Activated T-cell treated with anti-CD3 and anti-CD28 coated beads for 4 hours (primary cell): Measurements from ENCODE around the gene STXBP6.
"Not testable (repeated sequence)": the region's sequence is repeated elsewhere in the genome, so short reads cannot be mapped to it uniquely, and the experiment has no call there.

Experiments
- DNase-seq: peaks from one replicate; pipeline ENCODE4 v3.0.0-alpha.2; 2020

The STXBP6 gene

DNA sequence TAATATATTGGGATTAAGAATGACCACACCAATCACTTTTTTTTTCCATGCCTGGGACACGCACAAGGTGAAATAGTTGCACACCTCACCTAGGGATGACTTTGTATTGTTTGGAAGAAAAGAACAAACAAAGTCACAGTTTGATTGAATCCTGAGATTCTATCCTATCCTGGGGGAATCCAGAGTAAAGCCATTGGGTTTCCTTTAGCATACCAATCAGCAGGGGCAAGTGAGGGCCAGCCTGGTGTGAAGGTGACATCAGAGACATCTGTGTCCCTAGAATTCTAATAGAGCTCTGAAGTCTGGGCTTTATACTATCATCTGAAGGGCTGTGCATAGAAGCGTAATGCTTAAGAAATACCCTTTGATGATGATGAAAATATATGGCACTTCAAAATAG lies 199.9 kb downstream of the STXBP6 start:
- no peak for DNase-seq

DNA sequence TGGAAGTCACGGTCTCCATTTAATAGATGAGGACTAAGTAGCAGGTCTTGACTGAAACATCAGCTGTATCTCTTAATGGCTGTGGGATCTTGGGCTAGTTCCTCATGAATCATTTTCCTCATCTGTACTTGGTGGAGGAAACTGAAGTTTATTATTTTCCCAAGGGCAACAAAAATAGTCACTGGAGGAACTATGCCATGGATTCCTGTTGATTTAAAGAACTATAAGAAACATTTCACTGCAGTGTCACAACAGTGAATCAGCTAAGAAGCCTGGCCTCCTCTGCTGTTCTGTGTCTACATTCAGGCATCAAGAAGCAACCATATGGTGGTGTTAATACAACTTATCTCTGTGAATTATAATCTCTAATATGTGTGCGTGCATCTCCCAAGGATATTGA lies 200.5 kb downstream of the STXBP6 start:
- DNase-seq, result no peak

DNA sequence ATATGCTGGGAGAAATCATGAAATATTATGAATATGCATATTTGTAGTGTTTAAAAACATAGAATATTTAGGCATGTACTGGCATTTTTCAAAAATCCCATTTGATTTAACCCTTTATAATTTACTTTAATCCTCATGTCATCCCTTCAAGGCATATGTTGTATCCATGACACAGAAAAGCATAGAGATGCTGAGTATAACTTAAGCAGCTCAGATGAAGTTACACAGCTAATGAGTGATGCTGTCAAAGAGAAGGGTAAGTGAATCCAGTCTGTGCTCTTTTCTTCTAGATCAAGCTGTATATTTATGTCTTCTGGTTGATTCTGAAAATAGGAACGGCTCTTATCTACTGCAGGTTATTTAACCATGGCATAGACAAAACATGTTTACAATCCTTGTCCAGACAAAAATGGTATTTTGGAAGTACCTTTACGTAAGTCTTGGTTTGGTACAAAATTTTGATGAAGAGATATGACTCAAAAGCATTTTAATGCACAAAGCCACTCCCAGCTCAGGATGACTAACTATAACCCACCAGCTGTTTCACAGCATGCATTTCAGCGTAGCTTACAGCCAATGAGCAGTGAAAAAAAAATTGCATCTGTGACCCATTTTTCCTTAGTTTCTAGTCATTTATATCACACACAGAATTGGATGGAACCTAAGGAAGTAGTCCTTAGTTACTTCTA lies 201.7 kb downstream of the STXBP6 start:
- DNase-seq, result no peak

DNA sequence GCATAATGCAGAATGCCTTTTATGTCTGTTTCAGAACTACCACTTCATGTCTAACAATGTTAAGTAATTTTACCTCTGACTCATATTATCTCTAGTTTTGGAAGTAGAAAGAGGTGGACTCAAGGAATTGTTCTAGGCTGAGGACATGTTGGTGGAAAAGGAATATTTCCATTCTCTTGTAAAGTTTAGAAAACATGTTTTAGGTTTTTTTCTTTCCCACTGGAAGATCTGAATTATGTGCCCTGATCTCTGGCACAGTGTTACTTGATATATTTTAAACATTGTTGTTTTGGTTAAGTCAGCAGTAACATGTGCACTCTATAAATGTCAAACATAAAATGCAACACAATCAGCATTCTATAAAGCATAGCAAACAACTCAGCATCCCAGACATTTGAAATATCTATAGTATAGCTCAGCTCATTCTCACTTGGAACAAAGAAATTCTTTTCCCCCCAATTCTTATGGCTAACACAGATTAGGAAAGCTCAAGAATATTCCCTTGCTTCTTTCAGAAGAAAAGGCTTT lies 202.3 kb downstream of the STXBP6 start:
- no peak for DNase-seq

DNA sequence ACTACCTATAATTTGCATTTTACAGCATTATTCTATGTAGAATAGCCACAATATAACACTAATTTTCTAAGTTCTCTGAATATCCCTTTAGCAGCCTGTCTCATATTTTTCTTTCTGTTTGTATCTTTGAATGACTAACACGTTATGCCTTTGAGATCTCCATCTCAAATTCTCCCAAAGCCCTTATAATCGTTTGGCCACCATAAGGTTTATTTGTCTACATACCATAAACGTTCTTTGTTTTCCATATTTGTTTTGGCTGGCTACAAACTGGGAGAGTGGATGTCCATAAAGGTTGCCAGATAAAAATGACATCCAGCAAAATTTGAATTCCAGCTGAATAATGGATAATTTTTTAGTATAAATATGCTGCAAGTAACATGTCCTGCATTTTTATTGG lies 203.7 kb downstream of the STXBP6 start:
- DNase-seq, result no peak

DNA sequence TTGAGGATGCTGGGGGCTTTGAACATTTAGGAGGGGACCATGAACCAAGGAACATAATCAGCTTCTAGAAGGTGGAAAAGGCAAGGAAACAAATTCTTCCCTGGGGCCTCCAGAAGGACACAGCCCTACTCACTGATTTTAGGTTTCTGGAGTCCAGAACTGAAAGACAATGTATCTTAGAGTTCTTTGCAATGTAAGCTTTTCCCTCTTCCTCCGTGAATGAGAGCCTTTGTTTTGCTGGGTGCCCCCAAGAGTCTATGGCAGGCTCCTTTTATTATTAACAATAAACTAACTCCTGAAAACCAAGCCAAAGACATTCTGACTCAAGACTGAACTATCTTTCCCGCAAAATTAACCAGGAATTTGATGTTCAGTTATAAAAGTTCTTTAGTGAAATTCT lies 204.1 kb downstream of the STXBP6 start:
- no peak for DNase-seq

DNA sequence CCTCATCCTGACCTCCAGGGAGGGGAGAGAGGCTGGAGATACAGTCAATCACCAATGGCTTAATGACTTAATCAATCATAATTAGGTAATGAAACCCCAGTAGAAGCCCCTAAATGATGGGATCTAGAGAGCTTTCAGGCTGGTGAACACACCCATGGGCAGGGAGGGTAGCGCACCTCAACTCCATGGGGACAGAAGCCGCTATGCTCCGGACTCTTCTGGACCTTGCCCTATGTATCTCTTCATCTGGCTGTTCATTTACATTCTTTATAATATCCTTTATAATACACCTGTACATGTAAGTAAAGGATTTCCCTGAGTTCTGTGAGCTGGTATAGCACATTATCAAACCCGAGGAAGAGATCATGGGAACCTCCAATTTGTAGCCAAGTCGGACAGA lies 205.9 kb downstream of the STXBP6 start:
- DNase-seq, result no peak

DNA sequence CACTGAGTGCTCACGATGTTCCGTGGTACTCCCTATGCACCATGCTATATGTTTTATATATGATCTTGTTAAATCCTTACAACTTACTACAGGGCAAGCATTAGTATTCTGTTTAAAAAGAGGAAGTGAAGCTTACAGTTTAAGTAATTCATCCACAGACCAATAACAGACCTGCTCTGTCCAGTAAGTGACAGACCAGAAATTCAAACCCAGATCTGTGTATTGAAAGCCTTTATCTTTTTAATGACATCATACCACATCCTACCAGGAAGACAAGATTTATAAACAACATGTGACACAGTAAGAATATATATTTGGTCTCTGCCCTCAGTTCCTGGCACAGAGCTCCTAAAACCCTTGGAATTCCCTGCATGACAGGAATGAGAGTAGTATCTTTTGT lies 206.5 kb downstream of the STXBP6 start:
- no peak for DNase-seq

DNA sequence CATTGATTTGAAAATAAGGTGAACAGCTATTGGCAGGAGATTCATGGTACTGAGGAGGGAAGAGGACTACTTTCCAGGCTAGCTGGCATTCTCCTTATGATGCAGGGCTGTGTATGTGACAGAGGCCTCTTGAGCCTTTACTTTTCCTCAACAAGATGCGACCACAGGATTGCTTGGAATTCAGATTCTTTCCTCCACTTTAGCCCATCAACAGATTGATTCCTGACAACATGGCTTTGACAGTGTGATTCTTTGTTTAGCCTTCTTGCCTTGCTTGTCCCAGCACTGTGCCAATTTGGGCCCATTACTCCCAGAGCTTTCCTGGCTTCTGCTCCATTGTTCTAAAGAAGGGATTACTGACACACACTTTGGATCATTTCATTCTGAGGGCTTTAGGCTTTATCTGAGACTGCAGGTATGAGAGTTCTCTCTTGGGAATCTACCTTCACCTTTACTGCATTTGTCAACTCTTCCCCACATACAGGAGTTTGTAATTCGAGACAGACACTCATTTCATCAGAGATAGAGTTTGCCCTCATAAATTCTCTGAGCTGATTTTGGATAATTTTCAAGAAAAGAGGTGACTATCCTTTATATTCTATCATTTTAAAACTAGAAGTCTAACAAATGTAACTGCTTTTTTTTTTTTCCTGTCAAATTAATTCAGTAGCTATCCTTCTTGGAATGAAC lies 209.6 kb downstream of the STXBP6 start:
- no peak for DNase-seq

DNA sequence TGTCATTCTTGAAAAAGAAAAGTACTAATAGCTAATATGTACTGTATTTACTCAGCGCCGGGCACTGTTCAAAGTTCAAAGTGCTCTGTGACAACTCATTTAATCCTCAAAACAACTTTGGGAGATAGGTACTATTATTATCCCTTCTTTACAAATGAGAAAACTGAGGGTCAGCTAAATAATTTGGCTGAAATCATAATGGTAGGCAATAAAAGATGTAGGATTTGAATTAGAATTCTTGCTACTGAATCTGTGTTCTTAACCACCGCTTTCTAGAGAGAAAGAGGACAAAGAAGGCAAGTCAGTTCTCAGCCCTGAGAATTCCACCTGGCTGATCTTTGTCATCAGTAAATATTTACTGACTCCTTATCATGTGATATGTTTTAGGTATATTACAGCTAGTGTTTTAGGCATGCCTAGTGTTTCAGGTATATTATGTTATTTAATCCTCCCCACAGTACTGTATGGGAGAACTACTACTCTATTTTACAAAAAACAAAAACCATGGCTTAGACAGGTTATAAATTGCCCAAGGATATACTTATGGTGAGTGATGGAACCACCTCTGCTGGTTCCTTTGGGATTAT lies 210.2 kb downstream of the STXBP6 start:
- DNase-seq, result no peak

DNA sequence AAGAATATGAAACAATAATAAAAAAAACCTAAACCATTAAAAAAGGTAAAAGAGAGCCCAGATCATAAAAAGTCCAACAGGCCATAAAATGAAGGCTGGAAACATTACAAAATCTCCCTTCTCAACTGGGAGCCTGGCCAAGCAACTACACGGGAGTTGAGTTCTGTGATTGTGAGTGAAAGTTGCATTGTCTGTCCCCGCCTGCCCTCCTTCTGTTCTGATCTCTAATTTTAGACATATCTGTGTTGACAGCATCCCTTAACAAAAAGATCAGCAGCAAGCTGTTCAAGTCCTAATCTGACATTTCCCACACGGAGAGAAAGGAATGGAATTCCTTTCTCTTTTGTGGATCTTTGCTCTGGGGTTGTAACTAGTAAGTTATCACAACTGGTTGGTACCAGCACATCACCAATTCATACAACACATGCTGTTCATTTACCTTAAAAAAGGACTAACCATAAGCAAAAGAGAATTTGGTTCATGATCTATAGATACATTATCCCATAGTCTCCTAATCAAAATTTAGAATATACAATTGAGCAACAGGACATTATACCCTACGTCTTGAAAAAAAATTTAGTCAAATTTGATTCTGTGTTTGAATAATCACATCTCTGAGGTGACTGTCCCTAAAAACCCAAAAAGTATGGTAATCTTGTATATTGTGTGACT lies 210.9 kb downstream of the STXBP6 start:
- DNase-seq, result no peak

DNA sequence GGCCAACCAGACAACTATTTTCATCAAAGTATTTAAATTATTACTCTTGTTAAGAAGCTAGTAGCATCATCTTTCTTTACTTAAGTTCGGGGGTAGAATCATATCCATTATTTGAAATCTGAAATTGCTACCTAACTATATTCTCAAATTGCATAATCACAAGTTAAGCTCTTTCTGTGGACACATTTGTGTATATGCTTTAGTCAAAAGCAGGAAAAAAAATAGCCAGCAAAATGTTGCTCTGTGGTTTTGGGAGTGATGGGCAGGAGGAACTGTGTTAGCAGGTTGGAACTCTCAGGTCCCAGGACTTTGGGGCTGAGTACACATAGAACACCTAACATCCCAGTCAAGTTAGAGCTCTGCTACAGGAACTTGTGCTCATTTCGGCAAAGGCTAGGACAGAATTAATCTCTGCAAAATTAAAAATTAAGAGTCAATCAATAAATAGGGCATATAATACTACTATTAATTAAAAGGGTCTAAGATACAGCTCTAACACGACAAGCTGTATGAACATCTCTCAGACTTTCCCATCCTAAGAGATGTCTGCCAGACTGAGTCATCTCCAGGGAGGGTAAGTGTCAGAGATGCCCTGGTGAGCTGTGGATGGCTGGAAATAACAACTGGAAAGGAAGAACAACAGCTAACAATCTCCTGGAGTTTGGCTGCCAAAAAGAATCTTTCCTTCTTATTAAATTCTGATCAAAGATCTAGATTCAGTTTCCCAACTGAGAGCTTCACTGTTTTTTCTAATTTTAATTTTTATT lies 212.5 kb downstream of the STXBP6 start:
- no peak for DNase-seq

DNA sequence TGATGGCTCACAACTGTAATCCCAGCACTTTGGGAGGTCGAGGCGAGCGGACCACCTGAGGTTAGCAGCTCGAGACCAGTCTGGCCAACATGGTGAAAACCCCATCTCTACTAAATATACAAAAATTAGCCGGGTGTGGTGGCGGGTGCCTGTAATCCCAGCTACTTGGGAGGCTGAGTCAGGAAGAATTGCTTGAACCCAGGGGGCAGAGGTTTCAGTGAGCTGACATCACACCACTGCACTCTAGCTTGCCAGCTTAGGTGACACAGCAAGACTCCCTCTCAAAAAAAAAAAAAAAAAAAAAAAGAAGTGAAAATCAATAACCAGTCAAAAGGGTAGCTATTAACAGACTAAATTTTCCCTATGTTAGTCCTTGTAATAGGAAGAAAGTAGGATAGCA lies 213.6 kb downstream of the STXBP6 start:
- DNase-seq, result not testable (repeated sequence)

DNA sequence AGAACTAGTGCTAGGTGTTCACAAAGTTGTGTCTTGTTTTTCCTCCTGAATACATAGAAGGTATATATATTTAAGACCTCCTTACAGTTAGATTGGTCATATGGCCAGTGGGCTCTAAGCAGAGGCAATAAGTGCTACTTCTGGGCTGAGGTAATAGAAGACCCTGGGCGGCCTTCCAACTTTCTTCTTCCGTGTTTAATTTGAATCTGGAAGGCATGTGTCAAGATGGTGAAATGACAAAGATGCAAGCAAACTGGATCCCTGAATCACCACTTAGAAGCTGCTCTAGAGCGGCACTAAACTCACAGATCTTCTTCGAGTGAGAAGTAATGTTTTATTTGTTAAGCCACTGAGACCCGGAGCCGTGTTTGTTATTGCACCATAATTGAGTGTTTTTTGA lies 215.0 kb downstream of the STXBP6 start:
- DNase-seq, result no peak

DNA sequence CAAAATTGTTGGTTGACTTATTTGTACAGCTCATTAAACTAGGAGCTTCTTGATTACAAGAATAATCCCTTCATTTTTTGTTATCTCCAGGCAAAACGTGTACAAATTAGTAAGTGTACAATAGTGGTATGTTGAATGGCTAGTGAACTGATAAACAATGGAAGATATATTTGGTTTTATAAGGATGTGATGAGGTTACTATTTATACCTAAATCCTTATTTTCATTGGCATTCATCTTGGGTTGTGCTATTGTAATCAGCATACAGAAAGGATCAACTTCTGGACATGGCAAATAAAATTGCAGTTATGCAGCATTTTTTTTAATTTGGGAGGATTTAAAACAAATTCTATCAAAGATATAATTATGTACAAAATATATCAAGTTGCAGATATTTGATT lies 216.6 kb downstream of the STXBP6 start:
- DNase-seq, result no peak

DNA sequence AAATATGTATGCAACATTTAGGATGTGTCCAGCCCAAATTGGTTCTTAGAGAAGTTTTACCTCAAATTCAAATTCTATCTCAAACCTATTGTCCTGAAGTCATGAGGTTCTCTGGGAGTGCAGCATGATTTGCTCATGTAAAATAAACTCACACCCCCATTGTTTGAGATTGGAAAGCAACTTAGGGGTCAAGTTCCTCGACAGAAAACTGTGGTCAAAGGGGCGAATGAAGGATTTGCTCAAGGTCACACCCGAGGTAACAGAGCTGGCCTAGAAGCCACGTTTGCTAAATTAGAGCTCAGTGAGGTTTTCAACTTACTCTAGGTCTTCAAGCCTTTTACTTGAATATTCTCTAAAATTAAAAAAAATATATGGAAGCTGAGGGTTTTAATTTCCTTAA lies 218.3 kb downstream of the STXBP6 start:
- no peak for DNase-seq

DNA sequence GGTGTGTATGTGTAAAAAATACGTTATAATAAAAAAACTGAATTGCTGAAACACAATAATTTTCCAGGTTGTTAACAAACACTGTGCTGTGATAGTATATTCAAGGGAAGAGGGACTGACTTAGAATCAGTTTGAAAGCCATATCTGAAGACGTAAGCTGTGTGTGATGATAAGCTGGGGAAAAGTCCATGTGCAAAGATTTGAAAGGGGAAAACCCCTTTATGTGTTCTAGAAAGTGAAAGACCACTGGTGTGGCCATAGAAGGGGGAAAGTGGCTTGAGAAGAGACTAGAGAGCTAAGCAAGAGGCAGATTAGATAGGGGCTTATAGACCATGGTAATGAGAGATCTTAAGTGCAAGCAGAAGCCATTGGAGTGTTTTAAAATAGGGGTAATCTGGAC lies 220.1 kb downstream of the STXBP6 start:
- DNase-seq, result no peak

DNA sequence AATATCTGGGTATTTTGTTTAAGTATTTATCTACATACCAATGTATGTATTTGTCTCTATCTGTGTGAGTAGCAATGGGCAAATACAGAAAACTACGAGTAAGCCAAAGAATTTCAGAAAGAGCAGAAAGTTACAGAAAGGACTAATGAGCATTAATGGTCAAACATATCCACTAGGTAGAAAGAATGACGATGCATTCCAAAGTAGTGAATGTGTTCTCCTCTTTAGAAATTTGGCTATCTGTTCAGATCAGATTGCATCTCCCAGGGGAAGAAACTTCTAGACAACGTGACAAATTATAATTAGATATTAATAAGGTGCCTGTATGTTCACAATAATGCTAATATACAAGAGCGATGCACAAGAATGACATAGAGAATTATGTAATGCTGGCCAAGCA lies 221.5 kb downstream of the STXBP6 start:
- no peak for DNase-seq

DNA sequence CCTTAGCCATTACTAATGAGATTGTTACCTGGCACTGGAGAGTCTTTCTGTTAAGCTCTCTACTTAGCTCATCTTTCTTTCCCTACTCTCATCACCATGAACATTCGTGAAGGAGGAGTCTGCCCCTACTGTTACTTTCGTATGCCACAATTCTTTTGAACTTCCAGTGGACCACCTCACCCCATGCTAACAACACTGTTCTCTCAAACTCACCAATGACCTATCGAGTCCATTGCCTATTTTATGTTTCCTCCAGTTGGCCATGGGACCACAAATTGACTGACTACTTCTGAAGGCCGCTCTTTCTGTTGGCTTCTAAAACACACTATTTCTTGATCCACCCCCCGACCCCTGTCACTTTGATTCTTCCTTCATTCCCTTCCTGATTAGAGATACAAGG lies 223.6 kb downstream of the STXBP6 start:
- DNase-seq, result no peak

DNA sequence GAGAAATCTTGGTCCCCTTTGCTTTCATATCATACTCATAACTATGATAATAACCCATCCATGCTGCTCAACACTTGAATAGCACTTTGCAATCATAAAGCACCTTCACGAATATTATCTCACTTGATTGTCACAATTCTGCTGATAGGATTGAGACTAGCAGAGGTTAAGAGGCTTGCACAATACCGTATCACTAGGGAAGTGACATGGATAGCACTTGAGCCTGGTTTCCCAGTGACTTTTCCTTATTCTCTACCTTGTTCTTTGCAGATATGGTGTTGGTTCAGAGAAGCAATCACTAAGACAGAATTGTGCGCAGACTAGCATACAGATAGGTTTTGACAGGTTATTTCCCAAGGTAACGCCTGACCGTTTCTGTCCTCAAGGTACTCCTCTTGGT lies 229.3 kb downstream of the STXBP6 start:
- no peak for DNase-seq

DNA sequence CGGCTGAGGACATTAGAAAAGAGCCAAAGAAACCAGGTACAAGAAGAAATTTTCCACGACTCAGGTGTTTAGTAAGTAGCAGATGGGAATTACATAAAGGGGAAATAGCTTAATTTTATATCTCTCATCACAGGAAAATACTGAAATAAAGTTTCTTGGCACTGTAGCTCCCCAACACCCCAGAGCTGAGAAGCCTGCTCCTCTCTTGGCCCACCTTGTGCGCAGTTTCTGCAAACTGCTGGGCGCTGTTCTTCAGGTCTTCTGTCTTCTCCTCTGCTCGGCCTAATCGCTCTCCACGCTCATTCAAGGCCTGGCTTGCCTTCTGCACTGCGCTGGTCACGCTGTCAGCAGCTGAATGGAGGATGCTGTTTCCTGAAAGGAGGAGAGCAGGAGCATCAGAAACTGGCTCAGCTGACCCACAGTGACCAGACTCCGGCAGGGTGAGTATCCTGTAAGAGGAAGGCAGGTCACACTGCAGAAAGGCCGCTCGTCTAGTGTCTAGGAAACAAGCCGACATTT lies 231.1 kb downstream of the STXBP6 start:
- no peak for DNase-seq

DNA sequence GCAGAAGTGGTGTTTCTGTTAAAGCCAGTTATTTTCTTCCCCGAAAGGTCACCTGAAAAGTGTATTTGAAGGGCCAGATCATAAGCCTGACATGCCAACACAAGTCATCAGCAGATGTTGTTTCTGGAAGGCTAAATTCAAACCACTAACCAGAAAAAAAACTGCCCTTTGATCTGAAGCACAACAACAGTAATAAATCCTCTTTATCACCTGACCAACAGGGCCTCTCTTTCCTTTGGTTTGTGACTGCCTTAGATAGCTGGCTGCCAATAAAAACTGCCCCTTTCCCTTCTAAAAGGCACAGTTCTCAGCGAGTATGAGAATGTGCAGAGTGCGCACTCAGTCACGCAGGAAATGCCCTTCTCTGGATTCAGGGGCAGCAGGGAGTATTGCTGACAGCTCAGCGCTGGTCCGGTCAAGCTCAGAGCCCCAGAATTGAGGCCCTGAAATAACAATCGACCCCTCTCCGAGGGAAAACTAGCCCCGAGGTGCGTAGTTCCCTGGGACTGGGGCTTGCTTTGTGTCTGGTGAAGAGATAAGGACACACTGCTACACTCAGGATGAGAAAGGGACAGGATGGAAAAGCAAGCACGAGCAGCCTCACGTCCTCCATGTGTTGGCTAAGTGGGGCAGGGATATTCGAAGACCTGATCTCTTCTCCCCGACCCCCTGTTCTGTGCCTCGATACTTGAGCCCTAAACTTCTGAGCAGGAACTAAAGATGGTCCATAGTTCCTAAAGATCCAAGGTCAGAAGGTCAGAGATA lies 231.7 kb downstream of the STXBP6 start:
- no peak for DNase-seq
